Karpas-422 (cell line): ENCODE data around the gene PDZK1IP1. TPM values are rescaled to one million over a fixed set of nuclear protein-coding genes. Genes with fewer than 3 reads are reported as not detected.

ENCODE experiments used
- DNase-seq: peaks from one replicate; pipeline ENCODE4 v3.0.0-alpha.2; 2015
- H2AFZ ChIP-seq: fragments of 200-600 bp; sonication (generic); 2 replicates; pipeline ENCODE4 v1.6.1; 2014; ENCODE audit warnings: antibody characterized with exemption, low read length, mixed read lengths
- H3K27ac ChIP-seq: fragments of 200-600 bp; sonication (generic); 2 replicates; pipeline ENCODE4 v1.5.1; 2014; ENCODE audit warnings: mild to moderate bottlenecking, low read length, moderate library complexity
- H3K27me3 ChIP-seq: fragments of 200-600 bp; sonication (generic); 2 replicates; pipeline ENCODE4 v1.6.1; 2014; ENCODE audit warnings: low read length, mixed read lengths
- H3K36me3 ChIP-seq: fragments of 200-600 bp; sonication (generic); 2 replicates; pipeline ENCODE4 v1.6.1; 2014; ENCODE audit warnings: low read length, mixed read lengths; ENCODE audit not compliant: insufficient read depth
- H3K4me1 ChIP-seq: fragments of 200-600 bp; sonication (generic); 2 replicates; pipeline ENCODE4 v1.6.1; 2014; ENCODE audit warnings: mild to moderate bottlenecking, low read length, mixed read lengths
- H3K4me2 ChIP-seq: fragments of 200-600 bp; sonication (generic); 2 replicates; pipeline ENCODE4 v1.6.1; 2014; ENCODE audit warnings: low read length, low read depth, mild to moderate bottlenecking; ENCODE audit not compliant: poor library complexity, severe bottlenecking
- H3K4me3 ChIP-seq: fragments of 200-600 bp; sonication (generic); 2 replicates; pipeline ENCODE4 v1.5.1; 2014; ENCODE audit warnings: mild to moderate bottlenecking, antibody characterized with exemption, low read length, mixed read lengths
- H3K79me2 ChIP-seq: fragments of 200-600 bp; sonication (generic); 2 replicates; pipeline ENCODE4 v1.6.1; 2014; ENCODE audit warnings: mild to moderate bottlenecking, low read length, mixed read lengths
- H3K9ac ChIP-seq: fragments of 200-600 bp; sonication (generic); 2 replicates; pipeline ENCODE4 v1.6.0; 2014; ENCODE audit warnings: low read length
- H3K9me2 ChIP-seq: fragments of 200-600 bp; sonication (generic), shearing (Covaris generic); replicated peaks from 2 replicates; pipeline ENCODE4 v1.6.0; 2014; ENCODE audit warnings: mild to moderate bottlenecking, low read length, moderate library complexity; ENCODE audit not compliant: insufficient read depth
- H3K9me3 ChIP-seq: fragments of 300-700, 200-600 bp; sonication (generic); 2 replicates; pipeline ENCODE4 v1.6.1; 2014; ENCODE audit warnings: low read length, mixed read lengths
- H4K20me1 ChIP-seq: fragments of 200-600 bp; sonication (generic); 2 replicates; pipeline ENCODE4 v1.6.1; 2014; ENCODE audit warnings: mild to moderate bottlenecking, antibody characterized with exemption, low read length, low read depth; ENCODE audit not compliant: insufficient read depth
- total RNA-seq: library from RNA; depleted of rRNA; stranded (reverse); fragments of >200 nt; shearing (Covaris generic); gene quantifications from 2 replicates; pipeline ENCODE4 v1.2.3, GENCODE V29; 2014; ENCODE audit warnings: low replicate concordance

PDZK1IP1 gene
- total RNA-seq, 1 experiment from 2014 or later = not detected

- no peaks in the 10 kb centered on the region for H3K36me3 ChIP-seq
- H3K79me2 ChIP-seq = no peaks in the 10 kb centered on the region
- no peaks in the 10 kb centered on the region for H4K20me1 ChIP-seq
- H2AFZ ChIP-seq = no peak overlapping the region
- H3K9me3 ChIP-seq = no peaks in the 10 kb centered on the region
- no peak overlapping the region for H3K9ac ChIP-seq
- H3K4me3 ChIP-seq = no peak overlapping the region
- H3K27me3 ChIP-seq = no peaks in the 10 kb centered on the region
- H3K4me1 ChIP-seq = peaks cover 16% of the 10 kb centered on the region
- H3K27ac ChIP-seq = no peak overlapping the region
- no peak overlapping the region for H3K4me2 ChIP-seq
- peak; percentile 40 for DNase-seq
- no peaks in the 10 kb centered on the region for H3K9me2 ChIP-seq
Observed at GRCh38 chr1:47181955-47182675, 7.7 kb downstream of the PDZK1IP1 start.

GRCh38 chr1:47181095-47181954 is 8.5 kb downstream of the PDZK1IP1 start:
- H3K27me3 ChIP-seq = no peaks in the 10 kb centered on the region
- peaks cover 16% of the 10 kb centered on the region for H3K4me1 ChIP-seq
- H2AFZ ChIP-seq = no peak overlapping the region
- no peak for DNase-seq
- no peaks in the 10 kb centered on the region for H3K9me3 ChIP-seq
- H3K36me3 ChIP-seq = no peaks in the 10 kb centered on the region
- no peaks in the 10 kb centered on the region for H4K20me1 ChIP-seq
- no peak overlapping the region for H3K27ac ChIP-seq
- H3K4me2 ChIP-seq = no peak overlapping the region
- no peak overlapping the region for H3K4me3 ChIP-seq
- no peaks in the 10 kb centered on the region for H3K9me2 ChIP-seq
- no peak overlapping the region for H3K9ac ChIP-seq
- H3K79me2 ChIP-seq = no peaks in the 10 kb centered on the region

GRCh38 chr1:47180603-47181094 is 9.2 kb downstream of the PDZK1IP1 start:
- H3K9me2 ChIP-seq = no peaks in the 10 kb centered on the region
- no peaks in the 10 kb centered on the region for H3K36me3 ChIP-seq
- H3K9ac ChIP-seq = peak overlapping the region; percentile 74; the same call in 1 of the 2 replicates
- no peaks in the 10 kb centered on the region for H3K9me3 ChIP-seq
- peaks cover 16% of the 10 kb centered on the region for H3K4me1 ChIP-seq
- no peak overlapping the region for H3K4me3 ChIP-seq
- H3K27ac ChIP-seq = no peak overlapping the region
- DNase-seq = no peak
- no peak overlapping the region for H3K4me2 ChIP-seq
- no peaks in the 10 kb centered on the region for H3K79me2 ChIP-seq
- H4K20me1 ChIP-seq = no peaks in the 10 kb centered on the region
- H3K27me3 ChIP-seq = no peaks in the 10 kb centered on the region
- no peak overlapping the region for H2AFZ ChIP-seq

DNA sequence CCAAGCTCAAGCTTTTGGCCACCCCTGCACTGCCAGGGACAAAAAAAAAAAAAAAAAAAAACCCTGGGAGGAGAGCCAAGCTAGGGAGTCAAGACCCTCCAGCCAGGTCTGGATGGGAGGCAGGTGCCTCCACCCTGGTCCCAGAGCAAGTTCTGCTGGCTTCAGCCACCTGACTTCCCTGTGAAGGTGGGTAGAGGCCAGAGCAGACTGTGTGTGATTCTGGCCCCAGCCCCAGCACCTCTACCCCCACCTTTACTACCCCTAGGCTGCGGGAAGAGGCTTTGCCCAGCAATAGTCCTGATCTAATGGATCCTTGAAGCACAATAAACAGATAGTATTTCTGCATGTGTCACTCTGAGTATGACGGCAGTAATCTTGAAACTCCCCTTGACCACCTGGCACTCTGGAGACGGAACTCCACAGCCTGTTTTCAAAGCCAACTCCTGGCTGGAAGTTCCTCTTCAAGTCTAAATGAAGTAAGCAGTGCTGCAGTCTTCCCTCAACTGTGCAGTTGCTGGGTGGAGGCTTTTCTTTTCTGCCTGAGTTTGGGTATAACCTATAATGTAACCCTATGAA is 9.8 kb downstream of the PDZK1IP1 start:
- peak overlapping the region; percentile 68; the same call in 1 of the 2 replicates for H3K4me3 ChIP-seq
- H3K4me1 ChIP-seq = peaks cover 16% of the 10 kb centered on the region
- H3K9ac ChIP-seq = peak overlapping the region; percentile 74
- H3K27me3 ChIP-seq = no peaks in the 10 kb centered on the region
- H3K9me3 ChIP-seq = no peaks in the 10 kb centered on the region
- no peaks in the 10 kb centered on the region for H3K36me3 ChIP-seq
- H3K27ac ChIP-seq = no peak overlapping the region
- H3K4me2 ChIP-seq = peak overlapping the region; percentile 82
- H2AFZ ChIP-seq = no peak overlapping the region
- H4K20me1 ChIP-seq = no peaks in the 10 kb centered on the region
- no peak for DNase-seq
- no peaks in the 10 kb centered on the region for H3K9me2 ChIP-seq
- no peaks in the 10 kb centered on the region for H3K79me2 ChIP-seq

- Histone ChIP-seq H3K4me2 (peak overlapping the region; percentile 82), H3K9me3 (no peaks in the 10 kb centered on the region), H4K20me1 (no peaks in the 10 kb centered on the region), H3K9ac (peak overlapping the region; percentile 74), H3K4me3 (peak overlapping the region; percentile 68), H3K27ac (no peak overlapping the region), H3K27me3 (no peaks in the 10 kb centered on the region), H3K4me1 (peaks cover 16% of the 10 kb centered on the region), H3K36me3 (no peaks in the 10 kb centered on the region), H2AFZ (peak overlapping the region; percentile 99), H3K79me2 (no peaks in the 10 kb centered on the region), H3K9me2 (no peaks in the 10 kb centered on the region)
- peak; percentile 96 for DNase-seq
Observed at GRCh38 chr1:47179017-47179987, 10.5 kb downstream of the PDZK1IP1 start.

DNA sequence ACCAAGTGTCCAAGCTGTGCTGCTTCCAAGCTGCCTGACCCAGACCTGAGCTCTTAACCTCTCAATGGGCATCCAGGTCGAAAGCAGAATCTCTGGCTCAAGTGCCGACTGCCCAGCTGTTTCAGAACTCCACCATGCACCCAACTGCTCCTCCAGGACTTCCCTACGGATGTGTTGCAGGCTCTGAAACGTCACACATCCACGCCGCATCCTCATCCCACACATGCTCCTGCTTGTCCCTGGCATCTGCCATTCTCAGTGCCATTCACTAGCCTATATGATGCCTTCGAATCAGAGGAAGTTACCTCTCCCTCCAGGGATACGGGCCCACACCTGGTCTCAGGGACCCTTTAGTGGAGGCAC is 11.2 kb downstream of the PDZK1IP1 start:
- no peaks in the 10 kb centered on the region for H4K20me1 ChIP-seq
- H3K4me3 ChIP-seq = peak overlapping the region; percentile 68
- H3K79me2 ChIP-seq = no peaks in the 10 kb centered on the region
- no peaks in the 10 kb centered on the region for H3K36me3 ChIP-seq
- peak overlapping the region; percentile 63; the same call in 1 of the 2 replicates for H2AFZ ChIP-seq
- H3K4me1 ChIP-seq = peaks cover 16% of the 10 kb centered on the region
- no peaks in the 10 kb centered on the region for H3K9me2 ChIP-seq
- H3K4me2 ChIP-seq = peak overlapping the region; percentile 82
- no peak for DNase-seq
- H3K9ac ChIP-seq = peak overlapping the region; percentile 74
- no peak overlapping the region for H3K27ac ChIP-seq
- H3K9me3 ChIP-seq = no peaks in the 10 kb centered on the region
- H3K27me3 ChIP-seq = no peaks in the 10 kb centered on the region

- H3K9me2 ChIP-seq = no peaks in the 10 kb centered on the region
- H3K27ac ChIP-seq = no peak overlapping the region
- no peaks in the 10 kb centered on the region for H3K36me3 ChIP-seq
- no peaks in the 10 kb centered on the region for H3K9me3 ChIP-seq
- no peak for DNase-seq
- H2AFZ ChIP-seq = no peak overlapping the region
- no peaks in the 10 kb centered on the region for H3K27me3 ChIP-seq
- no peaks in the 10 kb centered on the region for H4K20me1 ChIP-seq
- no peaks in the 10 kb centered on the region for H3K79me2 ChIP-seq
- no peak overlapping the region for H3K4me3 ChIP-seq
- H3K9ac ChIP-seq = 0 out of 2 replicates have a peak overlapping the region, but pooled peaks have one; percentile 1
- no peak overlapping the region for H3K4me2 ChIP-seq
- H3K4me1 ChIP-seq = peaks cover 16% of the 10 kb centered on the region
Observed at GRCh38 chr1:47178020-47178419, 11.8 kb downstream of the PDZK1IP1 start.
